Tibial artery (tissue), 4 donors: ENCODE results near the gene GPSM3.
"Not testable (repeated sequence)": the region's sequence is repeated elsewhere in the genome, so short reads cannot be mapped to it uniquely, and the experiment has no call there.

Experiments
- DNase-seq, 2 donors: peaks; one replicate each; pipeline ENCODE4 v3.0.0-alpha.2; 2019
- H3K27ac ChIP-seq, 2 donors: fragments of 200-600 bp; sonication (generic) in 1 of 2; 1 replicate in 1 of 2; 2 replicates in 1 of 2; pipeline ENCODE4 v1.5.1; 2018 to 2019; ENCODE audit warnings: mild to moderate bottlenecking in 1 of 2
- H3K27me3 ChIP-seq, 2 donors: fragments of 200-600 bp; sonication (generic) in 1 of 2; one replicate each; pipeline versions ENCODE4 v1.5.1 to v1.6.0; 2016 to 2019
- H3K36me3 ChIP-seq, 3 donors: fragments of 200-600 bp; sonication (generic) in 2 of 3; one replicate each; pipeline ENCODE4 v1.5.1; 2016 to 2019; ENCODE audit warnings: mild to moderate bottlenecking in 2 of 3
- H3K4me1 ChIP-seq, 4 donors: fragments of 200-600 bp; sonication (generic) in 2 of 4; 1 replicate in 3 of 4; 2 replicates in 1 of 4; pipeline ENCODE4 v1.5.1; 2016 to 2019
- H3K4me3 ChIP-seq, 2 donors: fragments of 200-600 bp; sonication (generic) in 1 of 2; 1 replicate in 1 of 2; 2 replicates in 1 of 2; pipeline ENCODE4 v1.5.1; 2018 to 2019; ENCODE audit warnings: mild to moderate bottlenecking in 2 of 2
- H3K9me3 ChIP-seq, 3 donors: fragments of 200-600 bp; sonication (generic) in 1 of 3; one replicate each; pipeline ENCODE4 v1.5.1; 2016 to 2019
- CTCF ChIP-seq, 2 experiments: fragments of 200-600 bp in 1 of 2; fragments of 450-650 bp in 1 of 2; IDR thresholded peaks; one replicate each; pipeline ENCODE4 v1.5.1; 2017 to 2019; ENCODE audit warnings: antibody characterized with exemption in 2 of 2, mild to moderate bottlenecking in 1 of 2, moderate library complexity in 1 of 2
- intact Hi-C: fragments of 100-400 bp; cut with DNase I; formaldehyde crosslinking; loops from one replicate; pipeline ENCODE4 v1.15.0; 2023; ENCODE audit warnings: low total_unique reads

Gene GPSM3

GRCh38 chr6:32216285-32216684 is 23.8 kb upstream of the GPSM3 start:
- no peak for DNase-seq
- no peaks in the 10 kb centered on the region for H3K36me3 ChIP-seq
- H3K9me3 ChIP-seq, result no peaks in the 10 kb centered on the region
- no peak for TF ChIP-seq CTCF (IDR thresholded peaks at IDR 0.05)
- peaks cover 0 to 15% of the 10 kb centered on the region in 2 donors for H3K27me3 ChIP-seq
- no peaks in the 10 kb centered on the region for H3K4me1 ChIP-seq
- H3K4me3 ChIP-seq, result no peak overlapping the region
- H3K27ac ChIP-seq, result no peak overlapping the region
- intact Hi-C loops, result no loop called here

- Histone ChIP-seq H3K27ac (no peak overlapping the region), H3K9me3 (no peaks in the 10 kb centered on the region), H3K27me3 (peaks cover 0 to 11% of the 10 kb centered on the region in 2 donors), H3K4me1 (no peaks in the 10 kb centered on the region), H3K4me3 (no peak overlapping the region), H3K36me3 (no peaks in the 10 kb centered on the region)
- TF ChIP-seq CTCF (IDR thresholded peaks at IDR 0.05), result no peak
- no peak for DNase-seq
- intact Hi-C loops, result no loop called here
Observed at GRCh38 chr6:32215617-32216016, 23.2 kb upstream of the GPSM3 start.

GRCh38 chr6:32214126-32214525 is 21.7 kb upstream of the GPSM3 start:
- H3K4me3 ChIP-seq, result no peak overlapping the region
- DNase-seq, result no peak
- TF ChIP-seq CTCF (IDR thresholded peaks at IDR 0.05), result no peak
- H3K9me3 ChIP-seq, result no peaks in the 10 kb centered on the region
- intact Hi-C loops, result no loop called here
- H3K4me1 ChIP-seq, result no peaks in the 10 kb centered on the region
- no peaks in the 10 kb centered on the region for H3K36me3 ChIP-seq
- peaks cover 0 to 3% of the 10 kb centered on the region in 2 donors for H3K27me3 ChIP-seq
- H3K27ac ChIP-seq, result no peak overlapping the region

- no peak overlapping the region for H3K27ac ChIP-seq
- H3K9me3 ChIP-seq, result no peaks in the 10 kb centered on the region
- H3K4me1 ChIP-seq, result no peaks in the 10 kb centered on the region
- peaks cover 0 to 3% of the 10 kb centered on the region in 2 donors for H3K27me3 ChIP-seq
- peak in 1 of 2 donors; percentile 41 for DNase-seq
- H3K4me3 ChIP-seq, result no peak overlapping the region
- intact Hi-C loops, result no loop called here
- no peak for TF ChIP-seq CTCF (IDR thresholded peaks at IDR 0.05)
- no peaks in the 10 kb centered on the region for H3K36me3 ChIP-seq
Observed at GRCh38 chr6:32213649-32214048, 21.2 kb upstream of the GPSM3 start.

- TF ChIP-seq CTCF (IDR thresholded peaks at IDR 0.05), result no peak
- DNase-seq, result peak in 1 of 2 donors; percentile 53
- intact Hi-C loops, result no loop called here
- no peak overlapping the region for H3K27ac ChIP-seq
- H3K4me3 ChIP-seq, result no peak overlapping the region
- H3K9me3 ChIP-seq, result no peaks in the 10 kb centered on the region
- no peaks in the 10 kb centered on the region for H3K36me3 ChIP-seq
- H3K27me3 ChIP-seq, result peaks cover 0 to 3% of the 10 kb centered on the region in 2 donors
- H3K4me1 ChIP-seq, result no peaks in the 10 kb centered on the region
Observed at GRCh38 chr6:32212076-32212760, 19.8 kb upstream of the GPSM3 start.

GRCh38 chr6:32211432-32211831 is 19.0 kb upstream of the GPSM3 start:
- H3K4me1 ChIP-seq, H3K9me3 ChIP-seq, H3K4me3 ChIP-seq, H3K27me3 ChIP-seq, intact Hi-C loops, H3K36me3 ChIP-seq, H3K27ac ChIP-seq: not testable (repeated sequence)
- peak in 1 of 2 donors; percentile 7 for DNase-seq
